H9 (cell line): Measurements from ENCODE around the gene CERCAM. TPM values are rescaled to one million over a fixed set of nuclear protein-coding genes. Genes with fewer than 3 reads are reported as not detected.
A peak's percentile ranks its signal among the peaks of the same experiment; 100 is the strongest.

Source experiments
- DNase-seq: peaks from one replicate; pipeline ENCODE4 v3.0.0-alpha.2; 2017
- H2AFZ ChIP-seq: one replicate; pipeline ENCODE4 v1.6.1; 2013; ENCODE audit warnings: mild to moderate bottlenecking, low read length, control low read depth, moderate library complexity
- H2AK5ac ChIP-seq: 2 replicates; pipeline ENCODE4 v1.6.1; 2013; ENCODE audit warnings: low read length, control low read depth, mixed read lengths; ENCODE audit not compliant: insufficient read length
- H2BK120ac ChIP-seq: one replicate; pipeline ENCODE4 v1.6.1; 2013; ENCODE audit warnings: low read depth, mild to moderate bottlenecking, low read length, control low read depth, inconsistent platforms; ENCODE audit not compliant: poor library complexity, severe bottlenecking
- H2BK12ac ChIP-seq: 2 replicates; pipeline ENCODE4 v1.6.1; 2013; ENCODE audit warnings: low read length, control low read depth, mixed read lengths, low read depth; ENCODE audit not compliant: insufficient read length
- H2BK15ac ChIP-seq: 2 replicates; pipeline ENCODE4 v1.6.1; 2013; ENCODE audit warnings: low read depth, low read length, control low read depth
- H2BK20ac ChIP-seq: one replicate; pipeline ENCODE4 v1.6.1; 2013; ENCODE audit warnings: low read depth, mild to moderate bottlenecking, low read length, control low read depth, inconsistent platforms; ENCODE audit not compliant: poor library complexity, severe bottlenecking
- H2BK5ac ChIP-seq: 2 replicates; pipeline ENCODE4 v1.6.1; 2013; ENCODE audit warnings: low read length, control low read depth, mixed read lengths; ENCODE audit not compliant: insufficient read length
- H3K14ac ChIP-seq: 2 replicates; pipeline ENCODE4 v1.6.1; 2013; ENCODE audit warnings: low read length, control low read depth; ENCODE audit not compliant: insufficient read depth
- H3K18ac ChIP-seq: 2 replicates; pipeline ENCODE4 v1.6.1; 2013; ENCODE audit warnings: low read depth, mild to moderate bottlenecking, mixed read lengths, low read length, control low read depth; ENCODE audit not compliant: insufficient read length
- H3K23ac ChIP-seq: 2 replicates; pipeline ENCODE4 v1.6.1; 2013; ENCODE audit warnings: low read length, control low read depth, mixed read lengths, low read depth; ENCODE audit not compliant: insufficient read length
- H3K23me2 ChIP-seq: 2 replicates; pipeline ENCODE4 v1.6.1; 2013; ENCODE audit warnings: low read depth, mild to moderate bottlenecking, mixed read lengths, low read length, control low read depth; ENCODE audit not compliant: insufficient read length, poor library complexity, severe bottlenecking
- H3K27ac ChIP-seq: 2 replicates; pipeline ENCODE4 v1.5.1; 2013; ENCODE audit warnings: low read length, control low read depth, mixed read lengths, low read depth; ENCODE audit not compliant: insufficient read length
- H3K27me3 ChIP-seq: 2 replicates; pipeline ENCODE4 v1.6.1; 2013; ENCODE audit warnings: low read length, control low read depth, inconsistent platforms; ENCODE audit not compliant: insufficient read depth
- H3K4ac ChIP-seq: 2 replicates; pipeline ENCODE4 v1.6.1; 2013; ENCODE audit warnings: low read depth, mild to moderate bottlenecking, control low read depth, inconsistent platforms, low read length, moderate library complexity
- H3K4me1 ChIP-seq: 2 replicates; pipeline ENCODE4 v1.6.1; 2013; ENCODE audit warnings: low read length, control low read depth, inconsistent platforms; ENCODE audit not compliant: insufficient read depth
- H3K4me2 ChIP-seq: 2 replicates; pipeline ENCODE4 v1.6.1; 2013; ENCODE audit warnings: low read length, control low read depth, mixed read lengths; ENCODE audit not compliant: insufficient read length, insufficient read depth
- H3K56ac ChIP-seq: 2 replicates; pipeline ENCODE4 v1.6.1; 2013; ENCODE audit warnings: low read depth, mild to moderate bottlenecking, mixed read lengths, low read length, control low read depth; ENCODE audit not compliant: insufficient read length
- H3K79me1 ChIP-seq: 2 replicates; pipeline ENCODE4 v1.6.1; 2013; ENCODE audit warnings: low read depth, mild to moderate bottlenecking, moderate library complexity, low read length, control low read depth, inconsistent platforms; ENCODE audit not compliant: insufficient read depth, poor library complexity, severe bottlenecking
- H3K79me2 ChIP-seq: 2 replicates; pipeline ENCODE4 v1.6.1; 2013; ENCODE audit warnings: low read length, control low read depth, inconsistent platforms; ENCODE audit not compliant: insufficient read depth
- H3K9ac ChIP-seq: 2 replicates; pipeline ENCODE4 v1.6.1; 2013; ENCODE audit warnings: low read length, control low read depth, mixed read lengths; ENCODE audit not compliant: insufficient read length; ENCODE audit errors: extremely low read depth
- H3K9me3 ChIP-seq: one replicate; pipeline ENCODE4 v1.6.1; 2013; ENCODE audit warnings: low read depth, low read length, inconsistent platforms; ENCODE audit not compliant: control insufficient read depth
- H3T11ph ChIP-seq: one replicate; pipeline ENCODE4 v1.6.1; 2013; ENCODE audit warnings: mild to moderate bottlenecking, low read length, control low read depth, inconsistent platforms
- H4K20me1 ChIP-seq: one replicate; pipeline ENCODE4 v1.6.1; 2013; ENCODE audit not compliant: control insufficient read depth, insufficient read length, insufficient read depth
- H4K5ac ChIP-seq: 2 replicates; pipeline ENCODE4 v1.6.1; 2013; ENCODE audit warnings: low read depth, mild to moderate bottlenecking, mixed read lengths, low read length, control low read depth; ENCODE audit not compliant: insufficient read length
- H4K8ac ChIP-seq: replicated peaks from 2 replicates; pipeline ENCODE4 v1.6.1; 2013; ENCODE audit warnings: low read length, control low read depth, mixed read lengths, low read depth; ENCODE audit not compliant: insufficient read length
- H4K91ac ChIP-seq: 2 replicates; pipeline ENCODE4 v1.6.1; 2013; ENCODE audit warnings: low read depth, mild to moderate bottlenecking, moderate library complexity, mixed read lengths, low read length, control low read depth; ENCODE audit not compliant: insufficient read length
- H3K27ac Mint-ChIP-seq, 3 experiments: 2 replicates in 2 of 3; 3 replicates in 1 of 3; pipeline ENCODE4 v1.8.0; 2020 to 2021; ENCODE audit warnings: mixed read lengths in 3 of 3, mild to moderate bottlenecking in 1 of 3, moderate library complexity in 1 of 3
- H3K27me3 Mint-ChIP-seq: 2 replicates; pipeline ENCODE4 v1.8.0; 2021; ENCODE audit warnings: low read depth, mild to moderate bottlenecking, moderate library complexity, mixed read lengths
- H3K36me3 Mint-ChIP-seq, 3 experiments: 2 replicates in 2 of 3; 3 replicates in 1 of 3; pipeline ENCODE4 v1.8.0; 2020 to 2021; ENCODE audit warnings: low read depth in 3 of 3, mixed read lengths in 3 of 3; ENCODE audit not compliant: insufficient read depth in 1 of 3
- H3K4me1 Mint-ChIP-seq, 2 experiments: 2 replicates each; pipeline ENCODE4 v1.8.0; 2020; ENCODE audit warnings: mixed read lengths in 2 of 2
- H3K4me3 Mint-ChIP-seq, 2 experiments: 2 replicates in 1 of 2; 3 replicates in 1 of 2; pipeline ENCODE4 v1.8.0; 2020 to 2021; ENCODE audit warnings: mild to moderate bottlenecking in 2 of 2, mixed read lengths in 2 of 2, moderate library complexity in 1 of 2
- H3K9me3 Mint-ChIP-seq, 2 experiments: 2 replicates in 1 of 2; 3 replicates in 1 of 2; pipeline ENCODE4 v1.8.0; 2020; ENCODE audit warnings: mild to moderate bottlenecking in 2 of 2, mixed read lengths in 2 of 2, moderate library complexity in 1 of 2
- CTCF ChIP-seq: fragments of 200-600 bp; sonication (generic); conservative IDR thresholded peaks from 3 replicates; pipeline ENCODE4 v1.8.0; 2021; ENCODE audit warnings: antibody characterized with exemption, mild to moderate bottlenecking
- WGBS: extraction: QIAGEN DNeasy Blood & Tissue Kit; methylation state at CpG from one replicate; pipeline ENCODE4 v1.1.7; 2013; ENCODE audit warnings: missing lambda C conversion rate, low lambda C conversion rate, mixed read lengths; ENCODE audit not compliant: insufficient read length; ENCODE audit errors: extremely low coverage; 5-methylcytosine and 5-hydroxymethylcytosine counted together
- total RNA-seq: library from RNA; stranded (reverse); gene quantifications from 2 replicates; pipeline ENCODE4 v1.2.1, GENCODE V29; 2021

CERCAM gene
- total RNA-seq, 1 experiment from 2014 or later, result 5.4 TPM

GRCh38 chr9:128457207-128457606, 36.5 kb downstream of the CERCAM start:
- Histone ChIP-seq H3K56ac (no peak overlapping the region), H3K9me3 (no peaks in the 10 kb centered on the region), H2BK120ac (no peak overlapping the region), H2AFZ (no peak overlapping the region), H4K91ac (no peak overlapping the region), H2AK5ac (no peak overlapping the region), H2BK5ac (no peak overlapping the region), H3K4me2 (peak overlapping the region; percentile 80), H3K4me1 (no peaks in the 10 kb centered on the region), H3K23me2 (peaks cover 12% of the 10 kb centered on the region), H3K79me1 (no peaks in the 10 kb centered on the region), H3T11ph (no peak overlapping the region), H4K5ac (no peak overlapping the region), H2BK15ac (no peak overlapping the region), H3K18ac (no peak overlapping the region), H3K9ac (no peak overlapping the region), H2BK12ac (no peak overlapping the region), H2BK20ac (no peak overlapping the region), H3K23ac (no peak overlapping the region), H4K20me1 (no peaks in the 10 kb centered on the region), H3K4ac (no peak overlapping the region), H3K79me2 (no peaks in the 10 kb centered on the region), H3K27me3 (peaks cover 19% of the 10 kb centered on the region; the same call in 1 of the 2 replicates), H3K14ac (no peak overlapping the region; the same call in 1 of the 2 replicates), H4K8ac (no peak overlapping the region), H3K27ac (no peak overlapping the region)
- H3K27ac Mint-ChIP-seq, result no peak overlapping the region
- peaks cover 15 to 31% (median 24%) of the 10 kb centered on the region in 3 experiments; a peak in 6 of 7 replicates for H3K36me3 Mint-ChIP-seq
- DNase-seq, result peak; percentile 49
- TF ChIP-seq CTCF, result no peak
- H3K4me1 Mint-ChIP-seq, result peaks cover 8 to 11% of the 10 kb centered on the region in 2 experiments
- peaks cover 0 to 3% of the 10 kb centered on the region in 2 experiments; a peak in 1 of 5 replicates for H3K9me3 Mint-ChIP-seq
- peaks cover 84% of the 10 kb centered on the region for H3K27me3 Mint-ChIP-seq
- peak overlapping the region; percentile 78 to 89 for H3K4me3 Mint-ChIP-seq
- WGBS, result no CpG with 5 or more reads among the region's 14 CpGs
